SK-MEL-5 (cell line): ENCODE measurements around the gene RND3. TPM values are rescaled to one million over a fixed set of nuclear protein-coding genes. Genes with fewer than 3 reads are reported as not detected.

Experiments
- DNase-seq: peaks from one replicate; pipeline ENCODE4 v3.0.0-alpha.2; 2016; ENCODE audit warnings: low read depth, low spot score
- in situ Hi-C: cut with HindIII; loops from 2 replicates; pipeline ENCODE4 v1.10.0; 2016; ENCODE audit warnings: low sequenced_read_pairs, high pct_unique_total_duplicates, low pct_unique_long_range_greater_than_20kb
- total RNA-seq: library from RNA; depleted of rRNA; stranded (reverse); fragments of >200 nt; shearing (Covaris generic); gene quantifications from 2 replicates; pipeline ENCODE4 v1.2.3, GENCODE V29; 2014

Gene RND3
- total RNA-seq, 1 experiment from 2014 or later, result 13.2 TPM

DNA sequence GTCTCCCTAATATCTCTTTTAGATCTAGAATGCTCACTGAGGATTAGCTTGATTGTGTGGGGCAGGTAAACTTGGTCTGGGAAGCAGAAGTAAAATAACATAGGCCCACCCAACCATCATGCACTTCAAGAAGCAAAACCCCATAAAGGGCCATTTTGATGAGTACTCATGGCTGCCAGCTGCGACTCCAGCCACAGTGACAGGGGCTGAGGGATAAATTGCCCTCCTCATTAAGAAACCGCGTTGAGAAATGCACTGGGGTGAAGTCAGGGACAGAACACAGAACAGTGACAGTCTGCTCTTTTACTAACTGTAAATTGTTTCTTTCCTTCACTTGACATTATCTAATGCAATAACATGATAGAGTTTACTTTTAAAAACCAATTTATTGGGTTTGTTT lies 60.2 kb downstream of the RND3 start:
- DNase-seq, result no peak
- in situ Hi-C loops, result no loop called here

DNA sequence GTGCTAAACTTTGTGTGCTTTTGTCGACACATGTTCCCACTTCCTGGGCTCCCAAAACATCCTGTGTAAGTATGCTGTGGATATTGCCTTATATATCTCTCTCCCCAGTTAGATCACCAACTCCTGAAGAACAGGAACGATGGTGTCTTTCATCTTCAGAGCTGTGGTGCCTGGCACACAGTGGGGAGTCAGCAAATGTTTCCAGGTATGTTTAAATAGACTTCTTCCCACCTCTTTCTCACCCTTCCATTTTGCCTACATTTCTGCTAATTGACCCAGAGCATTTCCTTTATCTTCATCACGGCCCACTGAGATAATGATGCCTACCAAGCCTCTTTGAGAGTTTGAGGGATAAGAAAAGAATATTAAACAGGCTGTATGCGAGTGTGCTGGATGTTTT lies 60.7 kb downstream of the RND3 start:
- in situ Hi-C loops, result no loop called here
- DNase-seq, result no peak

DNA sequence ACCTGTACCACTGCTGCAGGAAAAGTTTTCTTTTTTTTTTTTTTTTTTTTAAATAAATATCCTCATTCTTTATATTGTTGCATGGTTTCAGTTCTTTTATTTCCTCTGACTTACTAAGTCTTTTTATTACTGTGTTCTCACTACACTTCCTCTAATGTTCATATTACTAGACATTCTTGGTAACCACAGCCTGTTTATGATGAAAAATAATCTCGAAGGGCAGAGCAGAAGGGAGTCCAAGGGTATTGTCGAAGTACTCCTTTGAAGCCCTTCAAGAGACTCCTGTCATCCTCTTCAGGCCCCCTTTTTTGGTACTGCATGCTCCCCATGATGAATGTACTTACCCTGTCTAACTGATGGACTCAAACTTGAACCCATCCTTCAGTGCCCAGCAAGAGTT lies 61.2 kb downstream of the RND3 start:
- in situ Hi-C loops, result no loop called here
- no peak for DNase-seq

DNA sequence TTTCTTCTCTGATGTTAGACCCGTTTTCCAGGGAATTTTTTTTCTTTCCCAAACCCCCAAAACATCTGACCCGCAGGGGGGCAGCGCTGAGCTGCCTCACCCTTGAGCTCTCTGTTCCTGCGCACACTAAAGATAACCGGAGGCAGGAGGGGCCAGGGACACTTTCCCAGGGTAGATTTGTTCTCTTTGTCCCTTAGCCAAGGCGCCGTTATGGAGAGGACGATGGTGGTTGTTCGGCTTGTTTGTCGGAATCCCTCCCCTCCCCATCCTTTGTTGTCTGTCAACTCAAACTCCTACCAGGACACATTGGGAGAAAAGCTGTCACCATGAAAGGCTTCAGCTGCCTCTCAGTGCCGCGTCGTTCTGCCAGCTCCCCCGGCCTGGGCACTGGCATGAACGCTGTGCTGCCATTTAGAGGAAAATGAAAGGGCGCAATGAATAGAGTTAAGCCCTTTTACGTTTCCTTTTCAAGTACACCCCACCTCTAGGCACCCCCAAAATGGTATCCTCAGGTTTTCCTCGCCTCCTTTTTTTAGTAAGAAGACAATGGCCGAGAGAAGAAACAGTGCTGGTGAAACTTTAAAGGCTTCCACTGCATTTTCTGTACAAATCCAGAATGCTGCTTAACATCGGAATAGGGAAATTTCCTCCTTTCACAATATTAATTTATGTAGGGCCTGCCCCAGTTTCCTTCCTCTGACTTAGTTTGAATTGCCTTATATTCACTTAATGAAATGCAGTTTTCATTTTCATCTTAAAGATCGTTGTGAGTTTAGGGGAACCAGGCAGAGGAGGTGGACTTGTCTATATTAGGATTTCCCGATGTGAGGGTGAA lies 62.1 kb downstream of the RND3 start:
- no peak for DNase-seq
- in situ Hi-C loops, result no loop called here

DNA sequence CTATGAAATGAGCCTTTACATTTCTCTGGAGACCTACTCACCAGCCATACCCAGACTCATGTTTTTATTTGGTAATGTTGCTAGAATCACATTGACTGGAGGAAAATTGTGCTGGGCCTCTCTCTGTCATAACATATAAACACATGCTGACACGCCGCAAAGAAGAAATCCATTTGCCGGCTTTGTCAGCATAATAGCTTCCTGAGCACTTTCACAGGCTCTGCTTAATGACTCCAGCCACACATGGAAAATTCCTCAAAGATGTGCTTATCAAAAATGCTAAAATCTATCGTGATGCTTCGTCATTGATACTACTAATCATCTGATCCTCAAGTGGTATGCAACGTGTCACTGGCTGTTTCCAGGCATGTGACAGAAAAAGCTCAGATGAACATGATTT lies 63.1 kb downstream of the RND3 start:
- DNase-seq, result no peak
- in situ Hi-C loops, result no loop called here

DNA sequence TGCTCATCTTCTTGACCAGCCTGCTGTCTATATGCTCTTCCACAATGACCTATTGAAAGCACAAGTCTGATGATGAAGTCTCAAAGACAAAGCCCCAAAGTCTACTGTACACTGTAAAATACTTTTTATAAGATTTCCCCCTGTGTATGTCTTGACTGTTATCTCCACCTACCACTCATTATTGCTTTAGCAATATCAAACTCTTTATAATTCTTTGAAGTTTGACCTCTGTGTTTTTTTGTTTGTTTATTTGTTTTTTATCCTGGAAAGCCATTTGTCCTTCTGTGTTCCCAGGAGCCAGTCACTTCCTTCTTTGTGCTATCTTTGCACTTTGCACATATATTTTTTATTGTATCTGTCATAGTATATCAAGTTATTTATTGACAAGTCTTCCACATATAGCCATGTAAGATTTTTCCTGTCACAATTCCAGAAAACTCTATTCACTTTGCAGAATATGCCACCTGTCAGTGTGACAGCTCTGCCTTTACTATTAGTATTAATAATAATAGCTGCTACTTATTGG lies 66.3 kb downstream of the RND3 start:
- in situ Hi-C loops, result no loop called here

DNA sequence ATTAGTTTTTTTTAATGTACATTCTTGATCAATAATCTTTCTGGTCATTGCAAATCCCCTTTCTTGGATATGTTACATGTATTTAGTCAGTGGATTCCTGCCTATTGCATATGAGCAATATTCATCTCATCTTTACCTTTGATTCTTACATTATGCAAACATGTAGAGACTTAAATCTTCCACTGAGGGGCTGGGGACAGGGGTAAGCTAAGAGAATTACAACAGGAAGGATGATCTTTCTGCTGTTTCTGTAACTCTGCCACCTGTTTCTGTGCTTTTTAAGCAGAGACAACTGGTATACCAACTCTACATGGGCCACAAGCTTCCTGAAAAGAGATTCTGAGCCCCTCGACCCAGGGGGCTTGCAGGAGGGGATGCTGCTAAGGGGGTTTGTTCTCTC lies 68.6 kb downstream of the RND3 start:
- in situ Hi-C loops, result no loop called here

More for the DNA sequence above, 66.3 kb downstream of the RND3 start:
- no peak for DNase-seq

More for the DNA sequence above, 68.6 kb downstream of the RND3 start:
- DNase-seq, result no peak
